Measurements from ENCODE around the gene NEB. TPM values are rescaled to one million over a fixed set of nuclear protein-coding genes. Genes with fewer than 3 reads are reported as not detected.

The NEB gene
- total and polyA plus RNA-seq, 2 donors (not counting 1 experiment from before 2014, with no cell fraction given): 3.6 to 4.6 TPM

DNA sequence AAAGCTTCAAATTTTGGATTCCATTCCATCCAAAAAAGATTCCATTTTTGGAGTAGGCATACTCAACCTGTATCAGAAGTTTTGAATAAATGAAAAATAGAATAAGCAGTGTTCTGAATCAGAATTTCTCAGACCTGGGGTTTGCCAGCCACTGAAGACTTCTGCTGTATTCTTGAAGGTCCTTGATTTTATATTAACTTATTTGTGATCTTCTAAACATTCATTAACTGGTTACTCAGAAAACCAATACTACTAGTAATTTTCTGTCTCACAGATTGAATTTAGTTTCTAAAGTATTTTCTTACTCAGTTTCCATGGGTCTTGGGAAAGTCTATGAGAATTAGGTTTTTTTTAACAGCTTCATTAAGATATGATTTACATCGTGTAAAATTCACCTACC is 263.7 kb downstream of the NEB start:
- Mint-ChIP-seq H3K4me1 (peaks cover 6% of the 10 kb centered on the region), H3K9me3 (ENCODE audit: insufficient read depth) (peaks cover 3% of the 10 kb centered on the region), H3K27ac (no peak overlapping the region), H3K4me3 (no peak overlapping the region), H3K27me3 (no peaks in the 10 kb centered on the region)
- Histone ChIP-seq H2AFZ (ENCODE audit: insufficient read depth, low read depth, low read length, poor library complexity, severe bottlenecking) (no peak overlapping the region), H3K9me3 (ENCODE audit: control extremely low read depth in 1 of 3, control insufficient read depth in 2 of 3, insufficient read depth in 1 of 3, low read length in 2 of 3) (no peaks in the 10 kb centered on the region), H3K4me1 (ENCODE audit: control insufficient read depth in 2 of 2, insufficient read depth in 2 of 2, low read length in 2 of 2) (no peaks in the 10 kb centered on the region), H3K79me2 (ENCODE audit: control insufficient read depth, insufficient read depth, low read length) (no peaks in the 10 kb centered on the region), H4K20me1 (ENCODE audit: control insufficient read depth, insufficient read depth, low read length, poor library complexity, severe bottlenecking) (no peaks in the 10 kb centered on the region), H3K27ac (ENCODE audit: low read length in 2 of 2) (no peak overlapping the region), H3K36me3 (replicated peaks in 1 of 2; ENCODE audit: control extremely low read depth in 1 of 2, control insufficient read depth in 1 of 2, extremely low read depth in 1 of 2, insufficient read depth in 2 of 2, low read length in 1 of 2) (peaks cover 5 to 57% of the 10 kb centered on the region in 2 experiments), H3K27me3 (replicated peaks in 1 of 4; ENCODE audit: control extremely low read depth in 1 of 4, control insufficient read depth in 3 of 4, insufficient read depth in 4 of 4, low read length in 3 of 4) (no peaks in the 10 kb centered on the region), H3K9ac (ENCODE audit: low read length) (no peak overlapping the region), H3K4me2 (replicated peaks; ENCODE audit: low read depth, low read length, poor library complexity, severe bottlenecking) (no peak overlapping the region), H3K4me3 (ENCODE audit: control extremely low read depth in 1 of 5, extremely low read depth in 1 of 5, insufficient read depth in 1 of 5, low read depth in 2 of 5, low read length in 4 of 5) (no peak overlapping the region)
- ChIA-PET CTCF (interaction anchor here (0.6 kb wide), 1 partner anchor 20 kb away, joined by 3 read pairs; no protein-coding TSS in a partner anchor), POLR2A (no interaction called here)
- WGBS (ENCODE audit: insufficient coverage): no CpG with 5 or more reads among the region's 1 CpG
- no peak for ATAC-seq (ENCODE audit: low read depth)
- DNase-seq: no peak
- TF ChIP-seq, protein P1, sequence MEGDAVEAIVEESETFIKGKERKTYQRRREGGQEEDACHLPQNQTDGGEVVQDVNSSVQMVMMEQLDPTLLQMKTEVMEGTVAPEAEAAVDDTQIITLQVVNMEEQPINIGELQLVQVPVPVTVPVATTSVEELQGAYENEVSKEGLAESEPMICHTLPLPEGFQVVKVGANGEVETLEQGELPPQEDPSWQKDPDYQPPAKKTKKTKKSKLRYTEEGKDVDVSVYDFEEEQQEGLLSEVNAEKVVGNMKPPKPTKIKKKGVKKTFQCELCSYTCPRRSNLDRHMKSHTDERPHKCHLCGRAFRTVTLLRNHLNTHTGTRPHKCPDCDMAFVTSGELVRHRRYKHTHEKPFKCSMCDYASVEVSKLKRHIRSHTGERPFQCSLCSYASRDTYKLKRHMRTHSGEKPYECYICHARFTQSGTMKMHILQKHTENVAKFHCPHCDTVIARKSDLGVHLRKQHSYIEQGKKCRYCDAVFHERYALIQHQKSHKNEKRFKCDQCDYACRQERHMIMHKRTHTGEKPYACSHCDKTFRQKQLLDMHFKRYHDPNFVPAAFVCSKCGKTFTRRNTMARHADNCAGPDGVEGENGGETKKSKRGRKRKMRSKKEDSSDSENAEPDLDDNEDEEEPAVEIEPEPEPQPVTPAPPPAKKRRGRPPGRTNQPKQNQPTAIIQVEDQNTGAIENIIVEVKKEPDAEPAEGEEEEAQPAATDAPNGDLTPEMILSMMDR (IDR thresholded peaks at IDR 0.05): no peak
- TF ChIP-seq EZH2 (IDR thresholded peaks at IDR 0.05; ENCODE audit: borderline replicate concordance, insufficient read depth, low read depth, low read length, poor library complexity, severe bottlenecking): no peak
- intact Hi-C loops (cut with micrococcal nuclease): no loop called here

DNA sequence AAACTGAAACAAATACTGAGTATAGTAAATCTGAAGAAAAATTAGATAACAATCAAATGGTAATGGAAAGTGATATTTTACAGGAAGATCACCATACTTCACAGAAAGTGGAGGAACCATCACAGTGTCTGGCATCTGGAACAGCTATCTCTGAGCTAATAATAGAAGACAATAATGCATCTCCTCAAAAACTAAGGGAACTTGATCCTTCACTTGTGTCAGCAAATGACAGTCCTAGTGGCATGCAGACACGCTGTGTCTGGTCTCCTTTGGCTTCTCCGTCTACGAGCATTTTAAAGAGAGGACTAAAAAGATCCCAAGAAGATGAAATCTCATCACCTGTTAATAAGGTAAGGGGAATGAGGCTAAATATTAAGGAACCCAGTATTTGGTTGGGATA is 268.5 kb downstream of the NEB start:
- Histone ChIP-seq H3K27me3 (replicated peaks in 1 of 4; ENCODE audit: control extremely low read depth in 1 of 4, control insufficient read depth in 3 of 4, insufficient read depth in 4 of 4, low read length in 3 of 4) (no peaks in the 10 kb centered on the region), H3K36me3 (replicated peaks in 1 of 2; ENCODE audit: control extremely low read depth in 1 of 2, control insufficient read depth in 1 of 2, extremely low read depth in 1 of 2, insufficient read depth in 2 of 2, low read length in 1 of 2) (peaks cover 2 to 64% of the 10 kb centered on the region in 2 experiments), H3K4me2 (replicated peaks; ENCODE audit: low read depth, low read length, poor library complexity, severe bottlenecking) (no peak overlapping the region), H4K20me1 (ENCODE audit: control insufficient read depth, insufficient read depth, low read length, poor library complexity, severe bottlenecking) (no peaks in the 10 kb centered on the region), H3K4me1 (ENCODE audit: control insufficient read depth in 2 of 2, insufficient read depth in 2 of 2, low read length in 2 of 2) (no peaks in the 10 kb centered on the region), H2AFZ (ENCODE audit: insufficient read depth, low read depth, low read length, poor library complexity, severe bottlenecking) (no peak overlapping the region), H3K4me3 (ENCODE audit: control extremely low read depth in 1 of 5, extremely low read depth in 1 of 5, insufficient read depth in 1 of 5, low read depth in 2 of 5, low read length in 4 of 5) (no peak overlapping the region), H3K79me2 (ENCODE audit: control insufficient read depth, insufficient read depth, low read length) (no peaks in the 10 kb centered on the region), H3K9ac (ENCODE audit: low read length) (no peak overlapping the region), H3K9me3 (ENCODE audit: control extremely low read depth in 1 of 3, control insufficient read depth in 2 of 3, insufficient read depth in 1 of 3, low read length in 2 of 3) (no peaks in the 10 kb centered on the region), H3K27ac (ENCODE audit: low read length in 2 of 2) (no peak overlapping the region)
- no peak for TF ChIP-seq EZH2 (IDR thresholded peaks at IDR 0.05; ENCODE audit: borderline replicate concordance, insufficient read depth, low read depth, low read length, poor library complexity, severe bottlenecking)
- Mint-ChIP-seq H3K27me3 (no peaks in the 10 kb centered on the region), H3K27ac (no peak overlapping the region), H3K4me1 (no peaks in the 10 kb centered on the region), H3K9me3 (ENCODE audit: insufficient read depth) (peaks cover 1% of the 10 kb centered on the region), H3K4me3 (no peak overlapping the region)
- no peak for ATAC-seq (ENCODE audit: low read depth)
- intact Hi-C loops (cut with micrococcal nuclease): no loop called here
- CTCF ChIA-PET: interaction anchor here (0.6 kb wide), 1 partner anchor 113 kb away, joined by 3 read pairs; no protein-coding TSS in a partner anchor
- POLR2A ChIA-PET: no interaction called here
- no peak for DNase-seq
- WGBS (ENCODE audit: insufficient coverage): 100% methylated on average over 3 of the region's 3 CpGs
